ENCODE measurements around the gene DCHS2. TPM values are rescaled to one million over a fixed set of nuclear protein-coding genes. Genes with fewer than 3 reads are reported as not detected.

DCHS2 gene
- total RNA-seq, 2 experiments from 2014 or later: not detected

- no peak overlapping the region for H3K4me3 Mint-ChIP-seq
- CTCF ChIA-PET: no interaction called here
These were observed 302.3 kb downstream of the DCHS2 start for GRCh38 chr4:154189346-154189745.

GRCh38 chr4:154186888-154187287 is 304.7 kb downstream of the DCHS2 start:
- H3K9me3 Mint-ChIP-seq: no peaks in the 10 kb centered on the region
- DNase-seq: no peak
- H3K4me3 Mint-ChIP-seq: no peak overlapping the region
- no peaks in the 10 kb centered on the region for H3K4me1 Mint-ChIP-seq (ENCODE audit: low read depth)
- H3K27ac Mint-ChIP-seq: no peak overlapping the region
- ChIA-PET POLR2A (no interaction called here), CTCF (no interaction called here)
- intact Hi-C loops (cut with micrococcal nuclease): no loop called here
- H3K36me3 Mint-ChIP-seq: no peaks in the 10 kb centered on the region
- peaks cover 5% of the 10 kb centered on the region for H3K27me3 Mint-ChIP-seq

More at GRCh38 chr4:154189346-154189745, 302.3 kb downstream of the DCHS2 start:
- H3K36me3 Mint-ChIP-seq: no peaks in the 10 kb centered on the region
- no peak for DNase-seq
- POLR2A ChIA-PET: no interaction called here
- H3K27me3 Mint-ChIP-seq: peaks cover 10% of the 10 kb centered on the region
- H3K27ac Mint-ChIP-seq: no peak overlapping the region
- H3K9me3 Mint-ChIP-seq: no peaks in the 10 kb centered on the region
- no peaks in the 10 kb centered on the region for H3K4me1 Mint-ChIP-seq (ENCODE audit: low read depth)
- intact Hi-C loops (cut with micrococcal nuclease): no loop called here

DNA sequence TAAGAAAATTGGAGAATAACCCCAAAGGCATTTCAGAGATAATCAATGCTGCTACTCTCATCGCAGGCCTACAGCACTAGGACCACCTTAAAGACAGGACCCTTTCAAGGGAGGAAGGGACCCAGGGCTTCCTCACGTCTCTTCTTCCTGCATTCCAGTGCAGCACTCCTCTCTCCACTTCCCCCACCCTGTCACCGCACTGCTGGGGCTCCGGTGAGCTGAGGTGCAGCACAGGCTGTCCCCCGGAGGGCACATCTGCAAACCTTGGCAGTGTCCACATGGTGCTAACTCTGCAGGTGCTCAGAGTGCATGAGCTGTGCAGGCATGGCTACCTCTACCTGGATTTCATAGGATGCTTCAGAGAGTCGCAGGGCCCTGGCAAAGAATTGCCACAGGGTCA is 305.6 kb downstream of the DCHS2 start:
- ChIA-PET POLR2A (no interaction called here), CTCF (no interaction called here)
- no peak overlapping the region for H3K4me3 Mint-ChIP-seq
- no peak for DNase-seq
- H3K36me3 Mint-ChIP-seq: no peaks in the 10 kb centered on the region
- H3K4me1 Mint-ChIP-seq (ENCODE audit: low read depth): no peaks in the 10 kb centered on the region
- no peaks in the 10 kb centered on the region for H3K9me3 Mint-ChIP-seq
- peaks cover 5% of the 10 kb centered on the region for H3K27me3 Mint-ChIP-seq
- intact Hi-C loops (cut with micrococcal nuclease): no loop called here
- no peak overlapping the region for H3K27ac Mint-ChIP-seq

DNA sequence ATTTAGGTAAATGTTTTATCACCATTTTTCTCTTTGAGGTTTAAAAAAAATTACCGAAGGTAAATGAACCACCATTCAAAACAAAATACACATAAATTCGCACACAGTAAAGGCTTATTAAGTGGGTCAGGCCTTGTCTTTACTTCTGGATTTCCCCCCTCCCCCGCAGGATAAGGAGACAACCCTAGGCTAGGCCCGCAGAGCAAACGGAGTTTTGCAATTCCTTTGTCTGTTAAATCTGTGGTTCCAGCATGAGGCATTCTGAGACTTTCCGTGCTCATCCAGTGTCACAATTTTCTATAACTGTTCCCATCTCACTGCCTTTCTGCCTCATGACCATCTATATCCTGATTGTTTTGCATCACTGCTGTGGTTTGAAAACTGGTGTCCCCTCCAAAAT is 307.4 kb downstream of the DCHS2 start:
- CTCF ChIA-PET: no interaction called here
- intact Hi-C loops (cut with micrococcal nuclease): no loop called here
- POLR2A ChIA-PET: no interaction called here
- Mint-ChIP-seq H3K9me3 (no peaks in the 10 kb centered on the region), H3K4me1 (ENCODE audit: low read depth) (no peaks in the 10 kb centered on the region), H3K27ac (no peak overlapping the region), H3K27me3 (peaks cover 5% of the 10 kb centered on the region), H3K36me3 (no peaks in the 10 kb centered on the region), H3K4me3 (no peak overlapping the region)
- DNase-seq: no peak

GRCh38 chr4:154183264-154183663 is 308.3 kb downstream of the DCHS2 start:
- H3K9me3 Mint-ChIP-seq: no peaks in the 10 kb centered on the region
- CTCF ChIA-PET: no interaction called here
- intact Hi-C loops (cut with micrococcal nuclease): no loop called here

More at GRCh38 chr4:154183264-154183663, 308.3 kb downstream of the DCHS2 start:
- H3K27me3 Mint-ChIP-seq: peaks cover 6% of the 10 kb centered on the region
- POLR2A ChIA-PET: no interaction called here
- no peaks in the 10 kb centered on the region for H3K36me3 Mint-ChIP-seq
- no peak for DNase-seq
- no peaks in the 10 kb centered on the region for H3K4me1 Mint-ChIP-seq (ENCODE audit: low read depth)
- no peak overlapping the region for H3K4me3 Mint-ChIP-seq
- H3K27ac Mint-ChIP-seq: no peak overlapping the region

Other genes starting within 250 kb of the DCHS2 start
- 100 to 1,000 TPM in 1 of 2 experiments, 10 to 100 TPM in 1; 99.3 to 103 TPM for gene PLRG1, start 58.6 kb upstream of the DCHS2 start, total RNA-seq
- not detected for gene FGB, start 71.2 kb upstream of the DCHS2 start, total RNA-seq
- gene FGA, start 98.9 kb upstream of the DCHS2 start, total RNA-seq: not detected
- gene FGG, start 120.9 kb upstream of the DCHS2 start, total RNA-seq: not detected